LNCAP (cell line): ENCODE results near the gene NT5DC1.

Experiments
- TF ChIP-seq, protein P1 (sequence below): fragments of 450-650 bp; IDR thresholded peaks from 2 replicates; pipeline ENCODE4 v1.5.1; 2017; ENCODE audit warnings: mild to moderate bottlenecking

Gene NT5DC1

DNA sequence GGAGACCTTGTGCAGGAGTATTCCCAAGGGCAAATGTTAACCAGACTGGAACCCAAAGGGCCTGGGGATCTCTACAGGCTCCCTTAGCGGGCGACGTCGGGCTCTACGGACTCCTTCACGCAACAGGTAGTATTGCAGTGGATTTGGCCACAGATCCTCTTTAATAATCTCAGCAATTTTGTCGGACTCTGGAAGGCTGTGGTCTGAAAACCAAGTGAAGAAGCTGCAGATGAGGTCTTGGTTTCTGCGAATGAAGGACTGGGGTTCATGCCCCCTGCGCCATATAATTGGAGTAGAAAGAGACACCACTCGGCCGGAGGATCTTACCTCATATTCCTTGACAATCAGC is 177.8 kb downstream of the NT5DC1 start:
- TF ChIP-seq, protein P1, sequence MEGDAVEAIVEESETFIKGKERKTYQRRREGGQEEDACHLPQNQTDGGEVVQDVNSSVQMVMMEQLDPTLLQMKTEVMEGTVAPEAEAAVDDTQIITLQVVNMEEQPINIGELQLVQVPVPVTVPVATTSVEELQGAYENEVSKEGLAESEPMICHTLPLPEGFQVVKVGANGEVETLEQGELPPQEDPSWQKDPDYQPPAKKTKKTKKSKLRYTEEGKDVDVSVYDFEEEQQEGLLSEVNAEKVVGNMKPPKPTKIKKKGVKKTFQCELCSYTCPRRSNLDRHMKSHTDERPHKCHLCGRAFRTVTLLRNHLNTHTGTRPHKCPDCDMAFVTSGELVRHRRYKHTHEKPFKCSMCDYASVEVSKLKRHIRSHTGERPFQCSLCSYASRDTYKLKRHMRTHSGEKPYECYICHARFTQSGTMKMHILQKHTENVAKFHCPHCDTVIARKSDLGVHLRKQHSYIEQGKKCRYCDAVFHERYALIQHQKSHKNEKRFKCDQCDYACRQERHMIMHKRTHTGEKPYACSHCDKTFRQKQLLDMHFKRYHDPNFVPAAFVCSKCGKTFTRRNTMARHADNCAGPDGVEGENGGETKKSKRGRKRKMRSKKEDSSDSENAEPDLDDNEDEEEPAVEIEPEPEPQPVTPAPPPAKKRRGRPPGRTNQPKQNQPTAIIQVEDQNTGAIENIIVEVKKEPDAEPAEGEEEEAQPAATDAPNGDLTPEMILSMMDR: no peak

DNA sequence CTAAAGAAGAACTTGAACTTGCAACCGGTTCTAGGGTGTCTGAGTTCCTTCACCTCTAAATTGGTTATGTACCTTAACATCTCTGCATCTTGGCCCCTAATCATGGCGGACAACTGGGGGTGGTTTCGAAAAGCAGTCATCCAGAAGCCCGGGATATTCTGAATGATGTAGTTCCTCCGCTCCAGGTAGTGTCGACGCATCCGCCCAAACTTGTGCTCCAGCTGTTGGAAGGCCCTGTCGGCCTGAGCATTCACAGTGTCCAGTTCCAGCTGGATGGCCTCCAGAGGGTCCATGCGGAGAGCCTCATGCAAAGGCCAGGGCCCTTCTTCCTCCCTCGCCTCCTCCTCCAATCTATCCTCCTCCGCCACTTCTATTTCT is 178.2 kb downstream of the NT5DC1 start:
- TF ChIP-seq, protein P1: no peak

DNA sequence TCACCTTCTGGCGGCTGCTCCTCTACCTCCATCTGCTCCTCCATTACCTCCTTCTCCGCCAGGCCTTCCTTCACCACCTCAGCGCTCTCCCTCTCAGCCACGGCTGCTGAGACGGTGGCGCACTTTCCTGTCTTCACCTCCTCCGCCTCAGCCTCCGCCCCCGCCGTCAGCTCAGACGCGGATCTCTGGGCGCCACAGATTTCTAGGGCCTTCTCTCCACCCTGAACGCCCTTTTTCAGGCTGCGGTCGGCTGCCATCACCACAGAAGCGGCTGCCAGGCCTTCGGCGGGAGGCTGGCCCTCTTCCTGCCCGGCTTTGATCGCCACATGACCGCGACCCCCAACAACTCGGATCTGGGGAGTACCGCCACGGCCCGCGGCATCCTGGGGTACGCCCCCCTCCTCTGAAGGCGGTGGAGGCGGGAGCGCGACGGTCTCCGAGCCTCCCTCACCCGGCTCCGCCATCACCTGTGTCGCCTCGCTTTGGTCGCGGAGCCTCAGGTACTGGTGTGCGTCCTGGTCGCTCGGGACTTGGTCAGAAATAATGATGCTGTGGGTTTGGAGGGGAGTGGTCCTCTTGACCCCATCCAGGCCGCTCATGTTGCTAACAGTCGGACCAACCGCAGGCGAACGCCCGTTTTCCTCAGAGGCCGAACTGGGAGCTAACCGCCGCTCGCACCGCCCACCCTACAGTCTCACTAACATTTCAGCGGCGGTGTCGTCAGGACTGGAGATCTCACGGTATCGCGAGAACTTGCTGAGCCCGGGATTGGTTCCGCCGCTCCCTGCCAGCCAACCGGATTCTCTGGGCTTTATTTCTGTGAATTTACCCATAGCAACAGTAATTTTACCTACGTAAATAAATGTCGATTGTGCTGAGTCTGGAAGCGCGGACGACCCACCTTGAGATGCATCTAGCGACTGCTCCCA is 178.8 kb downstream of the NT5DC1 start, which contains the start of gene TSPYL1:
Gene TSPYL1, minus strand, starts transcription at position 699 of the 929 bp plus-strand sequence. Its CDS starts 100 bp downstream, at position 599.
- TF ChIP-seq, protein P1: no peak; the same call in 1 of the 2 replicates

GRCh38 chr6:116280161-116280932 is 179.7 kb downstream of the NT5DC1 start:
- TF ChIP-seq, protein P1: no peak

- TF ChIP-seq, protein P1: no peak
Measured at GRCh38 chr6:116280933-116281316, 180.3 kb downstream of the NT5DC1 start.

GRCh38 chr6:116282698-116283097 is 182.0 kb downstream of the NT5DC1 start:
- TF ChIP-seq, protein P1: no peak

GRCh38 chr6:116283191-116283590 is 182.5 kb downstream of the NT5DC1 start:
- TF ChIP-seq, protein P1: no peak
